Hepatocyte (in vitro differentiated cells): Measurements from ENCODE around the gene GGA3.

ENCODE experiments used
- CTCF ChIP-seq: fragments of 200-600 bp; sonication (generic); IDR thresholded peaks from 2 replicates; pipeline ENCODE4 v1.5.1; 2016; ENCODE audit warnings: antibody characterized with exemption, mild to moderate bottlenecking; ENCODE audit not compliant: poor library complexity
- EZH2phosphoT487 ChIP-seq: fragments of 200-600 bp; sonication (generic); IDR thresholded peaks from one replicate; pipeline ENCODE4 v1.6.1; 2018; ENCODE audit warnings: antibody characterized with exemption, mild to moderate bottlenecking, low read depth, moderate library complexity; ENCODE audit not compliant: unreplicated experiment, severe bottlenecking

- no peak for TF ChIP-seq CTCF
- TF ChIP-seq EZH2phosphoT487, result no peak
Observed at GRCh38 chr17:75188614-75189013, 72.8 kb downstream of the GGA3 start.
